Left forelimb (tissue), 1 donor: Measurements from ENCODE around the gene CELF2.

Experiments used
- DNase-seq: peaks from one replicate; pipeline ENCODE4 v3.0.0-alpha.2; 2018; ENCODE audit warnings: low spot score

CELF2 gene

GRCh38 chr10:11301571-11302111 lies 284.0 kb downstream of the CELF2 start:
- DNase-seq: no peak

GRCh38 chr10:11302181-11302580 lies 284.5 kb downstream of the CELF2 start:
- DNase-seq: no peak

- no peak for DNase-seq
Measured at GRCh38 chr10:11303361-11304170, 285.9 kb downstream of the CELF2 start.

GRCh38 chr10:11304906-11305585 lies 287.4 kb downstream of the CELF2 start:
- DNase-seq: no peak

- no peak for DNase-seq
Measured at GRCh38 chr10:11305825-11306593, 288.3 kb downstream of the CELF2 start.

- no peak for DNase-seq
Measured at GRCh38 chr10:11307004-11307403, 289.3 kb downstream of the CELF2 start.

- DNase-seq: no peak
Measured at GRCh38 chr10:11307937-11308336, 290.3 kb downstream of the CELF2 start.

- no peak for DNase-seq
Measured at GRCh38 chr10:11311027-11311426, 293.4 kb downstream of the CELF2 start.

- no peak for DNase-seq
Measured at GRCh38 chr10:11313463-11313862, 295.8 kb downstream of the CELF2 start.

- DNase-seq: no peak
Measured at GRCh38 chr10:11317936-11318670, 300.4 kb downstream of the CELF2 start.

GRCh38 chr10:11318826-11319598 lies 301.3 kb downstream of the CELF2 start:
- DNase-seq: no peak

GRCh38 chr10:11319990-11320602 lies 302.4 kb downstream of the CELF2 start:
- DNase-seq: no peak

GRCh38 chr10:11320809-11321520 lies 303.3 kb downstream of the CELF2 start:
- no peak for DNase-seq

GRCh38 chr10:11322698-11323097 lies 305.0 kb downstream of the CELF2 start:
- no peak for DNase-seq

- DNase-seq: no peak
Measured at GRCh38 chr10:11324761-11325321, 307.2 kb downstream of the CELF2 start.

- no peak for DNase-seq
Measured at GRCh38 chr10:11325817-11326216, 308.1 kb downstream of the CELF2 start.

GRCh38 chr10:11326241-11326640 lies 308.6 kb downstream of the CELF2 start:
- DNase-seq: no peak

- no peak for DNase-seq
Measured at GRCh38 chr10:11326913-11327616, 309.4 kb downstream of the CELF2 start.
